Trophoblast cell (in vitro differentiated cells and primary cell): Measurements from ENCODE around the gene APOLD1.

Experiments used
- DNase-seq, 2 donors: peaks; one replicate each; pipeline ENCODE4 v3.0.0-alpha.2; 2016
- H2AFZ ChIP-seq: 2 replicates; pipeline ENCODE4 v1.6.1; 2013; ENCODE audit warnings: low read length, moderate library complexity, mild to moderate bottlenecking; ENCODE audit not compliant: insufficient read depth, poor library complexity
- H2AK5ac ChIP-seq: 2 replicates; pipeline ENCODE4 v1.6.1; 2013; ENCODE audit warnings: mild to moderate bottlenecking, low read length
- H2BK120ac ChIP-seq: 2 replicates; pipeline ENCODE4 v1.6.1; 2013; ENCODE audit warnings: low read length, mild to moderate bottlenecking, moderate library complexity; ENCODE audit not compliant: insufficient read depth, poor library complexity
- H2BK12ac ChIP-seq: 2 replicates; pipeline ENCODE4 v1.6.1; 2013; ENCODE audit warnings: mild to moderate bottlenecking, low read length, moderate library complexity
- H2BK5ac ChIP-seq: 2 replicates; pipeline ENCODE4 v1.6.1; 2013; ENCODE audit warnings: low read length, low read depth, moderate library complexity, mild to moderate bottlenecking; ENCODE audit not compliant: poor library complexity
- H3K14ac ChIP-seq: 2 replicates; pipeline ENCODE4 v1.6.1; 2013; ENCODE audit warnings: mild to moderate bottlenecking, low read length
- H3K18ac ChIP-seq: 2 replicates; pipeline ENCODE4 v1.6.1; 2013; ENCODE audit warnings: mild to moderate bottlenecking, low read length
- H3K23ac ChIP-seq: 2 replicates; pipeline ENCODE4 v1.6.1; 2013; ENCODE audit warnings: low read length
- H3K27ac ChIP-seq: 2 replicates; pipeline ENCODE4 v1.5.1; 2013; ENCODE audit warnings: low read depth, mild to moderate bottlenecking, inconsistent platforms, low read length, moderate library complexity
- H3K27me3 ChIP-seq: 2 replicates; pipeline ENCODE4 v1.6.1; 2013; ENCODE audit warnings: inconsistent platforms, mild to moderate bottlenecking, low read length, moderate library complexity; ENCODE audit not compliant: insufficient read depth
- H3K36me3 ChIP-seq, 2 experiments: 1 replicate in 1 of 2; 2 replicates in 1 of 2; pipeline ENCODE4 v1.6.1; 2013; ENCODE audit warnings: low read length in 2 of 2, mild to moderate bottlenecking in 2 of 2, moderate library complexity in 1 of 2; ENCODE audit not compliant: insufficient read depth in 2 of 2, control insufficient read depth in 1 of 2
- H3K4ac ChIP-seq: 2 replicates; pipeline ENCODE4 v1.6.1; 2013; ENCODE audit warnings: low read depth, mild to moderate bottlenecking, low read length, moderate library complexity
- H3K4me1 ChIP-seq, 2 experiments: 1 replicate in 1 of 2; 2 replicates in 1 of 2; pipeline ENCODE4 v1.6.1; 2013; ENCODE audit warnings: low read length in 2 of 2, mild to moderate bottlenecking in 2 of 2, moderate library complexity in 1 of 2; ENCODE audit not compliant: insufficient read depth in 2 of 2, control insufficient read depth in 1 of 2
- H3K4me2 ChIP-seq: 2 replicates; pipeline ENCODE4 v1.6.1; 2013; ENCODE audit warnings: inconsistent platforms, mild to moderate bottlenecking, low read length, moderate library complexity
- H3K4me3 ChIP-seq: 2 replicates; pipeline ENCODE4 v1.5.1; 2013; ENCODE audit warnings: mild to moderate bottlenecking, low read depth, low read length, inconsistent platforms
- H3K79me1 ChIP-seq: one replicate; pipeline ENCODE4 v1.6.1; 2013; ENCODE audit warnings: low read length
- H3K79me2 ChIP-seq: 2 replicates; pipeline ENCODE4 v1.6.1; 2013; ENCODE audit warnings: low read length, mild to moderate bottlenecking; ENCODE audit not compliant: control insufficient read depth, insufficient read depth, poor library complexity
- H3K9ac ChIP-seq: 2 replicates; pipeline ENCODE4 v1.6.1; 2013; ENCODE audit warnings: mild to moderate bottlenecking, low read length
- H3K9me3 ChIP-seq: 2 replicates; pipeline ENCODE4 v1.6.1; 2013; ENCODE audit warnings: low read depth, mild to moderate bottlenecking, control low read depth, inconsistent platforms, low read length; ENCODE audit not compliant: insufficient read depth
- H4K12ac ChIP-seq: 2 replicates; pipeline ENCODE4 v1.6.1; 2013; ENCODE audit warnings: low read depth, mild to moderate bottlenecking, low read length, moderate library complexity
- H4K8ac ChIP-seq: 2 replicates; pipeline ENCODE4 v1.6.1; 2013; ENCODE audit warnings: low read depth, mild to moderate bottlenecking, low read length, moderate library complexity
- H4K91ac ChIP-seq: one replicate; pipeline ENCODE4 v1.6.1; 2013; ENCODE audit warnings: low read depth, mild to moderate bottlenecking, low read length, moderate library complexity
- WGBS: extraction: QIAGEN DNeasy Blood & Tissue Kit; methylation state at CpG from one replicate; pipeline ENCODE4 v1.1.7; 2013; ENCODE audit warnings: missing lambda C conversion rate; ENCODE audit not compliant: insufficient read length, insufficient coverage; ENCODE audit errors: extremely low coverage; 5-methylcytosine and 5-hydroxymethylcytosine counted together

APOLD1 gene

DNA sequence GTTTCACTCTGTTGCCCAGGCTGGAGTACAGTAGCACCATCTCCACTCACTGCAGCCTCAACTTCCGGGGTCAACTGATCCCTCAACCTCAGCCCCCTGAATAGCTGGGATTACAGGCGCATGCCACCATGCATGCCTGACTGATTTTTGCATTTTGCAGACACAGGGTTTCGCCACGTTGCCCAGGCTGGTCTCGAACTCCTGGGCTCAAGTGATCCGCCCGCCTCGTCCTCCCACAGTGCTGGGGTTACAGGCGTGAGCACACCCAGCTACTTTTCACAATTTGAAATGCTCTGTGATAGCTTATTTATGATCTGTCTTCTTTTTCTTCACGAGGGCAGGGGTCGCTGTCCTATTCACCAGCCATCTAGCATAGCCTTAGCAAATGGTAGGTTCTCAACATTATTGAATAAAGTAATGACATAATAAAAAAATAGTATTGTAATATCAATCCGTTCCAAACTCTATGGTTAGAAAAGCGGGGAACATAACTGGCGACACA is 27.2 kb downstream of the APOLD1 start:
- Histone ChIP-seq H2BK5ac (no peak overlapping the region), H3K4me3 (no peak overlapping the region), H3K14ac (no peak overlapping the region), H2AFZ (no peak overlapping the region), H3K79me1 (peaks cover 4% of the 10 kb centered on the region), H3K79me2 (peaks cover 3% of the 10 kb centered on the region), H4K12ac (no peak overlapping the region), H2AK5ac (no peak overlapping the region), H2BK12ac (peak overlapping the region; percentile 8), H3K4ac (no peak overlapping the region), H4K91ac (no peak overlapping the region), H4K8ac (peak overlapping the region; percentile 45), H3K27me3 (no peaks in the 10 kb centered on the region), H3K4me2 (no peak overlapping the region), H3K4me1 (peaks cover 4 to 6% of the 10 kb centered on the region in 2 experiments), H3K27ac (no peak overlapping the region), H3K9ac (no peak overlapping the region), H3K18ac (no peak overlapping the region), H3K36me3 (no peaks in the 10 kb centered on the region), H2BK120ac (no peak overlapping the region), H3K9me3 (no peaks in the 10 kb centered on the region), H3K23ac (no peak overlapping the region)
- DNase-seq = no peak
- WGBS = no CpG with 5 or more reads among the region's 14 CpGs

DNA sequence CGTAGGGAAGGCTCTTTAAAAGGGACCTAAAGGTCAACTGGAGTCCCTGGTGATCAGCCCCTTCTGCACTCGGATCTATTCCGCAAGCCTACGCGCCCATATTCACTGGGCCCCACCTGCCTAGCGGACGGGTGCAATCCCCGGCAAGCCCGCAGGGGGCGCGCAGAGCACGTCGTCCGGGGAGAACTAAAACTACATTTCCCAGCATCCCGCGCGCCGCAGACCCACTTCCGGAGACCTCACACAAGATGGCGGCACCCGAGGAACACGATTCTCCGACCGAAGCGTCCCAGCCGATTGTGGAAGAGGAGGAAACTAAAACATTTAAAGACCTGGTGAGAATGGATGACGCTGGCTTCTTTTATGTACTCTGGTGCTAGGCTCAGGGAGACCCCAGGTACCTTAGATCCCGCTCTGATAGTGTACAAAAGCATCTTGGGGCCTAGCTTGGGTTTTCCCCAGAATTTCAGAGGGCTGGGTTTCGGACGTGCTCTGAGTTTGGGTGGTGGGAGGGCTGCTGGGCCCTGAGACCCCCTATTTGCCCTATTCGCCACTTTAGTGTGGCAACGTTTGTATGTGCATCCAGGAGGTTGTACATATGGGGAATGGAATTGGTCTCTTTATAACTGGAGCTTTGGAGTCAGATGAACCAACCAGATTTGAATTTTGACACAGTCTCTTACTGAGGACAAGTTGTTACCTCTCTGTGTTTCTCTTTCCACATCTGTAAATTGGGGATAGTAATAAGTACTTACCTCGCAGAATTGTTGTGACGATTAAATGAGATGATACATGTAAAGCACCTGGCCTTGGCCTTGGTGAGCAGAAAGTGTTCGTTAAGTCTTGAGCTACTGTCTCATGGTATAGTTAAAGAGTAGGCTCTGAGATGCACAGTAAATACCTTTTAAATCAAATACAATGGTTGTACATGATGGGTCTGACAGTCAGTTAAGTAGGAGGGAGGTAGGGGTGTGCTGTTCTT is 28.0 kb downstream of the APOLD1 start, which contains the start of gene DDX47:
DDX47 (plus strand) TSS at position 227 of the 982 bp plus-strand sequence; CDS start at position 249, 22 bp downstream.
- H2BK5ac ChIP-seq = peak within 1 kb of the TSS; percentile 73
- H2BK12ac ChIP-seq = peak within 1 kb of the TSS; percentile 8
- peak within 1 kb of the TSS; percentile 58 for H4K12ac ChIP-seq
- H3K4me3 ChIP-seq = peak within 1 kb of the TSS; percentile 85
- peaks cover 4% of the 10 kb centered on the region for H3K79me1 ChIP-seq
- H3K18ac ChIP-seq = peak within 1 kb of the TSS; percentile 73
- H3K4me1 ChIP-seq = peaks cover 4 to 6% of the 10 kb centered on the region in 2 experiments
- DNase-seq = peak; percentile 95 to 99
- WGBS = no CpG with 5 or more reads among the region's 35 CpGs
- no peaks in the 10 kb centered on the region for H3K36me3 ChIP-seq
- H2BK120ac ChIP-seq = peak within 1 kb of the TSS; percentile 67
- peak within 1 kb of the TSS; percentile 70 for H4K8ac ChIP-seq
- H4K91ac ChIP-seq = peak within 1 kb of the TSS; percentile 56
- H3K27ac ChIP-seq = no peak within 1 kb of the TSS
- H3K4me2 ChIP-seq = peak within 1 kb of the TSS; percentile 82
- peak within 1 kb of the TSS; percentile 73 for H3K4ac ChIP-seq
- no peak within 1 kb of the TSS for H3K23ac ChIP-seq
- peaks cover 3% of the 10 kb centered on the region for H3K79me2 ChIP-seq
- H3K27me3 ChIP-seq = no peaks in the 10 kb centered on the region
- peak within 1 kb of the TSS; percentile 50 for H2AFZ ChIP-seq
- peak within 1 kb of the TSS; percentile 41 for H2AK5ac ChIP-seq
- peak within 1 kb of the TSS; percentile 94 for H3K9ac ChIP-seq
- no peaks in the 10 kb centered on the region for H3K9me3 ChIP-seq
- H3K14ac ChIP-seq = peak within 1 kb of the TSS; percentile 73

DNA sequence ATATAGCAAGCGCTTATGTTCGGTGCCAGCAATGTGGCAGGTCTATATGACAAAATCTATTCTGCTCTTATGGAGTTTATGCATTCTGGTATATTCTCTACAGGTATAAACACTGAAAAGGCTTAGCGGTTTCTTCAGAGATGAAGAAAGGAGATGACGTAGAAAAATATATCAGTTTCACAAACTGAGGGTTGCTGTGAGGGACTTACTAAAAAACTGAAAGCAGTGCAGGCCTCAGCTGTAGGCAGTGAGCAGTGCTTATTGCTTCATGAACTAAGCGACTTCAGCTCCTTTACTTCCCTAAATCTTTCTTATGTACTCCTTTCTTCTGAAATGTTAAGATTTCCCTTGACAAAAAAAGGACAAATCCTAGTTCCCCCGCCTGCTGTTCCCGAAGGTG is 32.2 kb downstream of the APOLD1 start:
- Histone ChIP-seq H3K23ac (no peak overlapping the region), H4K8ac (no peak overlapping the region), H3K4me2 (no peak overlapping the region), H3K9ac (no peak overlapping the region), H4K91ac (no peak overlapping the region), H3K14ac (no peak overlapping the region), H2AFZ (no peak overlapping the region), H3K9me3 (no peaks in the 10 kb centered on the region), H2BK120ac (no peak overlapping the region), H3K18ac (no peak overlapping the region), H3K27me3 (no peaks in the 10 kb centered on the region), H3K79me1 (peaks cover 12% of the 10 kb centered on the region), H3K4ac (no peak overlapping the region), H3K4me1 (peaks cover 11 to 16% of the 10 kb centered on the region in 2 experiments), H3K4me3 (no peak overlapping the region), H3K36me3 (peaks cover 2 to 3% of the 10 kb centered on the region in 2 experiments), H2AK5ac (no peak overlapping the region), H3K27ac (no peak overlapping the region), H2BK5ac (no peak overlapping the region), H2BK12ac (no peak overlapping the region), H3K79me2 (peaks cover 3% of the 10 kb centered on the region), H4K12ac (no peak overlapping the region)
- no peak for DNase-seq
- no CpG with 5 or more reads among the region's 7 CpGs for WGBS

DNA sequence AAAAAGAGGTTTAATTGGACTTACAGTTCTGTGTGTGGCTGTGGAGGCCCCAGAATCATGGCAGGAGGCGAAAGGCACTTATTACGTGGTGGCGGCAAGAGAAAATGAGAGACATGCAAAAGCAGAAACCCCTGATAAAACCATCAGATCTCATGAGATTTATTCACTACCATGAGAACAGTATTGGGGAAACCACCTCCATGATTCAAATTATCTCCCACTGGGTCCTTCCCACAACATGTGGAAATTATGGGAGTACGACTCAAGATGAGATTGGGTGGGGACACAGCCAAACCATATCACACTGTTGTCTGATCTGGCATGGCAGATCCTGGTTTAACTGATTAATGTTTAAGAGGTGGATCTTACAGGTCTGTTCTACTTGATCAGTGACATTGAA is 33.2 kb downstream of the APOLD1 start:
- peak overlapping the region; percentile 49 for H3K4ac ChIP-seq
- no peak overlapping the region for H3K9ac ChIP-seq
- no CpG with 5 or more reads among the region's 4 CpGs for WGBS
- H4K12ac ChIP-seq = no peak overlapping the region
- H2BK12ac ChIP-seq = peak overlapping the region; percentile 85
- no peaks in the 10 kb centered on the region for H3K27me3 ChIP-seq
- no peak for DNase-seq
- H3K27ac ChIP-seq = peak overlapping the region; percentile 27
- peaks cover 12 to 18% of the 10 kb centered on the region in 2 experiments for H3K4me1 ChIP-seq
- H3K4me3 ChIP-seq = no peak overlapping the region
- H4K8ac ChIP-seq = no peak overlapping the region
- no peak overlapping the region for H3K4me2 ChIP-seq
- H3K14ac ChIP-seq = peak overlapping the region; percentile 50
- H3K79me2 ChIP-seq = no peaks in the 10 kb centered on the region
- H2AFZ ChIP-seq = no peak overlapping the region
- peaks cover 2 to 6% of the 10 kb centered on the region in 2 experiments for H3K36me3 ChIP-seq
- no peak overlapping the region for H3K23ac ChIP-seq
- H2BK5ac ChIP-seq = peak overlapping the region; percentile 33
- no peak overlapping the region for H2BK120ac ChIP-seq
- peaks cover 10% of the 10 kb centered on the region for H3K79me1 ChIP-seq
- H3K9me3 ChIP-seq = no peaks in the 10 kb centered on the region
- H2AK5ac ChIP-seq = no peak overlapping the region
- no peak overlapping the region for H4K91ac ChIP-seq
- no peak overlapping the region for H3K18ac ChIP-seq
